Liver (tissue), 3 donors: ENCODE data around the gene NRSN2.

Experiments used
- HNF4G ChIP-seq: IDR thresholded peaks from 2 replicates; pipeline ENCODE4 v1.6.1; 2016; ENCODE audit warnings: antibody characterized with exemption
- JUND ChIP-seq, 2 donors: IDR thresholded peaks; 2 replicates each; pipeline ENCODE4 v1.6.1; 2016; ENCODE audit warnings: antibody characterized with exemption in 2 of 2
- REST ChIP-seq: IDR thresholded peaks from 2 replicates; pipeline ENCODE4 v1.6.1; 2016; ENCODE audit warnings: antibody characterized with exemption, mild to moderate bottlenecking
- YY1 ChIP-seq: IDR thresholded peaks from 2 replicates; pipeline ENCODE4 v1.6.1; 2016; ENCODE audit warnings: antibody characterized with exemption, mild to moderate bottlenecking
- TF ChIP-seq, protein P1 (sequence below): fragments of 150-350 bp; IDR thresholded peaks from 2 replicates; pipeline ENCODE4 v1.5.1; 2017; ENCODE audit warnings: improper control_type of control experiment, low read depth, low read length; ENCODE audit not compliant: missing input control
- TF ChIP-seq, protein P2 (sequence below): IDR thresholded peaks from 2 replicates; pipeline ENCODE4 v1.6.1; 2016; ENCODE audit warnings: antibody characterized with exemption
- donor health status: healthy.
- donor health status: healthy.

GRCh38 chr20:361561-361960 lies 14.7 kb downstream of the NRSN2 start:
- TF ChIP-seq, protein P1, sequence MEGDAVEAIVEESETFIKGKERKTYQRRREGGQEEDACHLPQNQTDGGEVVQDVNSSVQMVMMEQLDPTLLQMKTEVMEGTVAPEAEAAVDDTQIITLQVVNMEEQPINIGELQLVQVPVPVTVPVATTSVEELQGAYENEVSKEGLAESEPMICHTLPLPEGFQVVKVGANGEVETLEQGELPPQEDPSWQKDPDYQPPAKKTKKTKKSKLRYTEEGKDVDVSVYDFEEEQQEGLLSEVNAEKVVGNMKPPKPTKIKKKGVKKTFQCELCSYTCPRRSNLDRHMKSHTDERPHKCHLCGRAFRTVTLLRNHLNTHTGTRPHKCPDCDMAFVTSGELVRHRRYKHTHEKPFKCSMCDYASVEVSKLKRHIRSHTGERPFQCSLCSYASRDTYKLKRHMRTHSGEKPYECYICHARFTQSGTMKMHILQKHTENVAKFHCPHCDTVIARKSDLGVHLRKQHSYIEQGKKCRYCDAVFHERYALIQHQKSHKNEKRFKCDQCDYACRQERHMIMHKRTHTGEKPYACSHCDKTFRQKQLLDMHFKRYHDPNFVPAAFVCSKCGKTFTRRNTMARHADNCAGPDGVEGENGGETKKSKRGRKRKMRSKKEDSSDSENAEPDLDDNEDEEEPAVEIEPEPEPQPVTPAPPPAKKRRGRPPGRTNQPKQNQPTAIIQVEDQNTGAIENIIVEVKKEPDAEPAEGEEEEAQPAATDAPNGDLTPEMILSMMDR = no peak
- TF ChIP-seq REST (no peak), HNF4G (no peak), YY1 (no peak), JUND (IDR thresholded peaks at IDR 0.05) (no peak)
- TF ChIP-seq, protein P2, sequence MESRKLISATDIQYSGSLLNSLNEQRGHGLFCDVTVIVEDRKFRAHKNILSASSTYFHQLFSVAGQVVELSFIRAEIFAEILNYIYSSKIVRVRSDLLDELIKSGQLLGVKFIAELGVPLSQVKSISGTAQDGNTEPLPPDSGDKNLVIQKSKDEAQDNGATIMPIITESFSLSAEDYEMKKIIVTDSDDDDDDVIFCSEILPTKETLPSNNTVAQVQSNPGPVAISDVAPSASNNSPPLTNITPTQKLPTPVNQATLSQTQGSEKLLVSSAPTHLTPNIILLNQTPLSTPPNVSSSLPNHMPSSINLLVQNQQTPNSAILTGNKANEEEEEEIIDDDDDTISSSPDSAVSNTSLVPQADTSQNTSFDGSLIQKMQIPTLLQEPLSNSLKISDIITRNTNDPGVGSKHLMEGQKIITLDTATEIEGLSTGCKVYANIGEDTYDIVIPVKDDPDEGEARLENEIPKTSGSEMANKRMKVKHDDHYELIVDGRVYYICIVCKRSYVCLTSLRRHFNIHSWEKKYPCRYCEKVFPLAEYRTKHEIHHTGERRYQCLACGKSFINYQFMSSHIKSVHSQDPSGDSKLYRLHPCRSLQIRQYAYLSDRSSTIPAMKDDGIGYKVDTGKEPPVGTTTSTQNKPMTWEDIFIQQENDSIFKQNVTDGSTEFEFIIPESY = no peak
